IMR-90 (cell line): ENCODE results near the gene KRT9. TPM values are rescaled to one million over a fixed set of nuclear protein-coding genes. Genes with fewer than 3 reads are reported as not detected.
A peak's percentile ranks its signal among the peaks of the same experiment; 100 is the strongest.

Experiments
- ATAC-seq: fragments of 200-7000 bp; cut with Tn5 transposase; 2 replicates; pipeline ENCODE4 v1.9.1; 2020; ENCODE audit warnings: low read depth, mild to moderate bottlenecking, moderate library complexity
- BruUV-seq: library from RNA; stranded (reverse); fragments of 400-500 nt; replicated peaks from 2 replicates; lab custom pipeline; 2021; lab: Mats Ljungman, UMichigan
- CTCF ChIA-PET: fragments of 300-600 bp; formaldehyde crosslinking; extraction: SDS; loops from one replicate; lab custom pipeline; 2021; ENCODE audit warnings: antibody characterized with exemption; lab: Yijun Ruan, JAX
- POLR2A ChIA-PET: fragments of 300-600 bp; sonication (Branson Sonifier 250); formaldehyde crosslinking; loops from one replicate; lab custom pipeline; 2022; ENCODE audit warnings: antibody characterized with exemption; ENCODE audit not compliant: unreplicated experiment; lab: Charles Lee
- DNase-seq: peaks from one replicate; pipeline ENCODE4 v3.0.0; 2013
- H2AFZ ChIP-seq: replicated peaks from 2 replicates; pipeline ENCODE3; 2013; ENCODE audit warnings: low read length, mild to moderate bottlenecking; ENCODE audit not compliant: poor library complexity
- H2AK5ac ChIP-seq: 2 replicates; pipeline ENCODE4 v1.6.1; 2013; ENCODE audit warnings: low read depth, low read length, inconsistent platforms
- H2AK9ac ChIP-seq: replicated peaks from 2 replicates; pipeline ENCODE3; 2013; ENCODE audit warnings: mild to moderate bottlenecking, low read depth, low read length, moderate library complexity; ENCODE audit not compliant: poor library complexity
- H2BK120ac ChIP-seq: 2 replicates; pipeline ENCODE4 v1.6.1; 2013; ENCODE audit warnings: low read depth, low read length, inconsistent platforms
- H2BK15ac ChIP-seq: 3 replicates; pipeline ENCODE4 v1.6.1; 2013; ENCODE audit warnings: low read depth, low read length, inconsistent platforms
- H2BK20ac ChIP-seq: 2 replicates; pipeline ENCODE4 v1.6.1; 2013; ENCODE audit warnings: low read depth, mild to moderate bottlenecking, inconsistent platforms, low read length, moderate library complexity
- H2BK5ac ChIP-seq: 2 replicates; pipeline ENCODE4 v1.6.1; 2013; ENCODE audit warnings: mild to moderate bottlenecking, low read depth, low read length, inconsistent platforms; ENCODE audit not compliant: poor library complexity, severe bottlenecking
- H3K14ac ChIP-seq: replicated peaks from 2 replicates; pipeline ENCODE4 v1.6.1; 2013; ENCODE audit warnings: low read depth, low read length, inconsistent platforms
- H3K18ac ChIP-seq: 2 replicates; pipeline ENCODE4 v1.6.1; 2013; ENCODE audit warnings: low read depth, low read length, control low read depth
- H3K23ac ChIP-seq: 2 replicates; pipeline ENCODE4 v1.6.1; 2013; ENCODE audit warnings: low read depth, low read length, inconsistent platforms
- H3K27ac ChIP-seq: 2 replicates; pipeline ENCODE4 v1.5.1; 2013; ENCODE audit warnings: mild to moderate bottlenecking, control low read depth, low read length; ENCODE audit not compliant: insufficient read depth
- H3K27me3 ChIP-seq: 2 replicates; pipeline ENCODE4 v1.6.1; 2013; ENCODE audit warnings: low read length; ENCODE audit not compliant: control insufficient read depth, insufficient read depth
- H3K36me3 ChIP-seq: 2 replicates; pipeline ENCODE4 v1.6.1; 2013; ENCODE audit warnings: low read length, mixed read lengths; ENCODE audit not compliant: control insufficient read depth, insufficient read depth
- H3K4ac ChIP-seq: 2 replicates; pipeline ENCODE4 v1.6.1; 2013; ENCODE audit warnings: low read depth, low read length, inconsistent platforms
- H3K4me1 ChIP-seq: 2 replicates; pipeline ENCODE4 v1.6.1; 2013; ENCODE audit warnings: low read length, mixed read lengths; ENCODE audit not compliant: control insufficient read depth, insufficient read depth
- H3K4me2 ChIP-seq: 2 replicates; pipeline ENCODE4 v1.6.1; 2013; ENCODE audit warnings: low read depth, mild to moderate bottlenecking, control low read depth, low read length, moderate library complexity
- H3K4me3 ChIP-seq: 2 replicates; pipeline ENCODE4 v1.5.1; 2013; ENCODE audit warnings: low read depth, mild to moderate bottlenecking, control low read depth, low read length, moderate library complexity; ENCODE audit not compliant: insufficient read depth
- H3K56ac ChIP-seq: 2 replicates; pipeline ENCODE4 v1.6.1; 2013; ENCODE audit warnings: low read length, inconsistent platforms; ENCODE audit not compliant: insufficient read depth; ENCODE audit errors: extremely low read depth
- H3K79me1 ChIP-seq, 2 experiments: 2 replicates each; pipeline ENCODE4 v1.6.1; 2013; ENCODE audit warnings: low read length in 2 of 2, inconsistent platforms in 1 of 2, low read depth in 1 of 2
- H3K9ac ChIP-seq: 2 replicates; pipeline ENCODE4 v1.6.1; 2013; ENCODE audit warnings: low read depth, low read length, control low read depth
- H3K9me1 ChIP-seq: 2 replicates; pipeline ENCODE4 v1.6.1; 2013; ENCODE audit warnings: low read length, inconsistent platforms; ENCODE audit not compliant: insufficient read depth
- H3K9me3 ChIP-seq: 2 replicates; pipeline ENCODE4 v1.6.1; 2013; ENCODE audit warnings: low read length; ENCODE audit not compliant: control insufficient read depth, insufficient read depth
- H4K20me1 ChIP-seq: 2 replicates; pipeline ENCODE4 v1.6.1; 2013; ENCODE audit warnings: low read length, inconsistent platforms; ENCODE audit not compliant: insufficient read depth
- H4K5ac ChIP-seq: 2 replicates; pipeline ENCODE4 v1.6.1; 2013; ENCODE audit warnings: mild to moderate bottlenecking, low read depth, low read length, control low read depth
- H4K8ac ChIP-seq, 2 experiments: 2 replicates each; pipeline ENCODE4 v1.6.1; 2013; ENCODE audit warnings: low read depth in 2 of 2, low read length in 2 of 2, control low read depth in 1 of 2, inconsistent platforms in 1 of 2
- H4K91ac ChIP-seq: 2 replicates; pipeline ENCODE4 v1.6.1; 2013; ENCODE audit warnings: low read depth, low read length, inconsistent platforms; ENCODE audit not compliant: insufficient read depth
- BHLHE40 ChIP-seq: fragments of 150-350 bp; IDR thresholded peaks from 2 replicates; pipeline ENCODE4 v1.6.1; 2016; ENCODE audit warnings: mild to moderate bottlenecking, low read depth, low read length
- CEBPB ChIP-seq: IDR thresholded peaks from 2 replicates; pipeline ENCODE4 v1.6.1; 2012; ENCODE audit warnings: low read depth, low read length, improper control_type of control experiment
- CHD1 ChIP-seq: IDR thresholded peaks from 2 replicates; pipeline ENCODE4 v1.6.1; 2012; ENCODE audit warnings: low read depth, low read length, improper control_type of control experiment
- ELK1 ChIP-seq: fragments of 150-350 bp; IDR thresholded peaks from 2 replicates; pipeline ENCODE4 v1.6.1; 2016; ENCODE audit warnings: low read depth, mild to moderate bottlenecking, low read length, moderate library complexity, borderline replicate concordance
- FOS ChIP-seq: fragments of 150-350 bp; IDR thresholded peaks from 2 replicates; pipeline ENCODE4 v1.6.1; 2016; ENCODE audit warnings: low read depth, low read length
- MAFK ChIP-seq: IDR thresholded peaks from 2 replicates; pipeline ENCODE4 v1.6.1; 2012; ENCODE audit warnings: low read depth, low read length, improper control_type of control experiment
- MAZ ChIP-seq: IDR thresholded peaks from 2 replicates; pipeline ENCODE4 v1.6.1; 2012; ENCODE audit warnings: low read depth, mild to moderate bottlenecking, low read length, improper control_type of control experiment, moderate library complexity, borderline replicate concordance
- MXI1 ChIP-seq: IDR thresholded peaks from 2 replicates; pipeline ENCODE4 v1.6.1; 2012; ENCODE audit warnings: low read depth, mild to moderate bottlenecking, low read length, moderate library complexity, borderline replicate concordance
- NFE2L2 ChIP-seq: fragments of 150-350 bp; IDR thresholded peaks from 2 replicates; pipeline ENCODE4 v1.6.1; 2016; ENCODE audit warnings: low read depth, mild to moderate bottlenecking, low read length
- POLR2A ChIP-seq: IDR thresholded peaks from 2 replicates; pipeline ENCODE4 v1.6.1; 2012; ENCODE audit warnings: mild to moderate bottlenecking, low read depth, low read length
- RAD21 ChIP-seq: IDR thresholded peaks from 2 replicates; pipeline ENCODE4 v1.6.1; 2012; ENCODE audit warnings: low read length, improper control_type of control experiment
- RCOR1 ChIP-seq: IDR thresholded peaks from 2 replicates; pipeline ENCODE4 v1.6.1; 2012; ENCODE audit warnings: mild to moderate bottlenecking, low read length, improper control_type of control experiment; ENCODE audit not compliant: insufficient replicate concordance
- RFX5 ChIP-seq: IDR thresholded peaks from 2 replicates; pipeline ENCODE4 v1.8.0; 2012; ENCODE audit warnings: low read depth, mild to moderate bottlenecking, low read length, moderate library complexity
- SMC3 ChIP-seq: fragments of 150-350 bp; IDR thresholded peaks from 2 replicates; pipeline ENCODE4 v1.6.1; 2016; ENCODE audit warnings: low read depth, mild to moderate bottlenecking, antibody characterized with exemption, low read length, moderate library complexity
- USF2 ChIP-seq: fragments of 150-350 bp; IDR thresholded peaks from 2 replicates; pipeline ENCODE4 v1.6.1; 2017; ENCODE audit warnings: mild to moderate bottlenecking, antibody characterized with exemption, low read length, low read depth
- WGBS, 2 experiments: methylation state at CpG; one replicate each; pipeline versions ENCODE4 v1.1.5 to v1.1.7; 2013; ENCODE audit warnings: missing lambda C conversion rate in 2 of 2; ENCODE audit not compliant: insufficient read length in 1 of 2; ENCODE audit errors: extremely low coverage in 2 of 2; 5-methylcytosine and 5-hydroxymethylcytosine counted together
- dilution Hi-C: fragments of 300-500 bp; cut with HindIII; formaldehyde crosslinking; loops from one replicate; pipeline ENCODE4 v1.14.3; 2018; ENCODE audit warnings: low sequenced_read_pairs; ENCODE audit not compliant: unreplicated experiment
- in situ Hi-C: fragments of 300-500 bp; cut with MboI; formaldehyde crosslinking; loops from 3 replicates; pipeline ENCODE4 v1.14.3; 2019; ENCODE audit warnings: low sequenced_read_pairs, inconsistent platforms, mixed read lengths
- intact Hi-C: fragments of 100-400 bp; cut with micrococcal nuclease; formaldehyde crosslinking; loops from 2 replicates; pipeline ENCODE4 v1.10.0; 2022
- polyA plus RNA-seq, 3 experiments: library from polyadenylated mRNA; depleted of rRNA; stranded (reverse); fragments of >200 nt; gene quantifications; 2 replicates each; pipeline ENCODE4 v1.2.3, GENCODE V29; 2012; ENCODE audit warnings: low replicate concordance in 1 of 3
- total RNA-seq: library from RNA; depleted of rRNA; stranded (reverse); fragments of >200 nt; gene quantifications from 2 replicates; pipeline ENCODE4 v1.2.3, GENCODE V29; 2012

The KRT9 gene
- total and polyA plus RNA-seq, 2 of the 4 experiments (the other 2 are of a cell fraction): not detected

- TF ChIP-seq SMC3 (no peak), POLR2A (no peak), CHD1 (no peak), RFX5 (no peak)
Measured at GRCh38 chr17:41546819-41547218, 25.0 kb downstream of the KRT9 start (continued).

- H2BK5ac ChIP-seq: no peak overlapping the region
- intact Hi-C loops: loop anchor here (5.0 kb wide), 1 partner anchor 899 kb away; the partner anchor contains the start of gene SMARCE1
- no peak overlapping the region for H3K27ac ChIP-seq
- peak overlapping the region; percentile 90 for H2AK5ac ChIP-seq
- WGBS, 2 experiments: 88% methylated on average over 6 of the region's 13 CpGs; no CpG with 5 or more reads in 1 of the 2 experiments
- H4K5ac ChIP-seq: no peak overlapping the region
- no peak overlapping the region for H3K23ac ChIP-seq
- H3K56ac ChIP-seq: no peak overlapping the region
- H2BK15ac ChIP-seq: peak overlapping the region; percentile 95; the same call in 2 of the 3 replicates
- ChIA-PET CTCF (no interaction called here), POLR2A (no interaction called here)
- H2AFZ ChIP-seq: no peak overlapping the region
- no TSS peak for BruUV-seq
- peaks cover 4% of the 10 kb centered on the region for H3K9me3 ChIP-seq
- in situ Hi-C loops: loop anchor here (5.0 kb wide), 1 partner anchor 639 kb away; no protein-coding TSS in a partner anchor
- H4K20me1 ChIP-seq: no peaks in the 10 kb centered on the region
- no peak overlapping the region for H3K4me3 ChIP-seq
- DNase-seq (no peak), ATAC-seq (no peak)
- H3K9me1 ChIP-seq: peaks cover 12% of the 10 kb centered on the region
- H3K4me2 ChIP-seq: no peak overlapping the region
- H4K91ac ChIP-seq: no peak overlapping the region; the same call in 1 of the 2 replicates
- no peaks in the 10 kb centered on the region for H3K79me1 ChIP-seq
- no peak overlapping the region for H4K8ac ChIP-seq
- H2AK9ac ChIP-seq: peak overlapping the region; percentile 9
- peak overlapping the region; percentile 97; the same call in 1 of the 2 replicates for H2BK120ac ChIP-seq
- H3K4ac ChIP-seq: no peak overlapping the region
- H3K9ac ChIP-seq: no peak overlapping the region
- H3K36me3 ChIP-seq: no peaks in the 10 kb centered on the region
- H3K4me1 ChIP-seq: peaks cover 21% of the 10 kb centered on the region
- H3K27me3 ChIP-seq: no peaks in the 10 kb centered on the region
- H2BK20ac ChIP-seq: peak overlapping the region; percentile 97; the same call in 1 of the 2 replicates
- H3K18ac ChIP-seq: no peak overlapping the region
- dilution Hi-C loops: no loop called here
- no peak overlapping the region for H3K14ac ChIP-seq
- TF ChIP-seq ELK1 (no peak), FOS (no peak), BHLHE40 (no peak), SMC3 (no peak), MAZ (no peak), RAD21 (no peak), USF2 (no peak), NFE2L2 (no peak), RCOR1 (no peak), POLR2A (no peak), CEBPB (no peak), MXI1 (no peak), MAFK (no peak), CHD1 (no peak), RFX5 (no peak)
Measured at GRCh38 chr17:41545829-41546410, 25.9 kb downstream of the KRT9 start.
